Keratinocyte (primary cell): Measurements from ENCODE around the gene GCNT1. TPM values are rescaled to one million over a fixed set of nuclear protein-coding genes. Genes with fewer than 3 reads are reported as not detected.

Experiments used
- DNase-seq: peaks from one replicate; pipeline ENCODE4 v3.0.0-alpha.2; 2011; ENCODE audit warnings: low read depth, missing footprints, low spot score
- FAIRE-seq: peaks from 2 replicates; lab custom pipeline; 2011; peaks lifted over from hg19 to GRCh38; lab: Jason Lieb, UNC
- H2AFZ ChIP-seq: 2 replicates; pipeline ENCODE4 v1.6.0; 2012; ENCODE audit warnings: low read length, control low read depth, inconsistent platforms; ENCODE audit not compliant: control insufficient read depth
- H3K27ac ChIP-seq: 2 replicates; pipeline ENCODE4 v1.5.1; 2011; ENCODE audit warnings: low read length; ENCODE audit not compliant: control insufficient read depth, insufficient read depth
- H3K27me3 ChIP-seq: 3 replicates; pipeline ENCODE4 v1.6.0; 2011; ENCODE audit warnings: low read length; ENCODE audit not compliant: control insufficient read depth, insufficient read depth; ENCODE audit errors: extremely low read depth
- H3K36me3 ChIP-seq, 2 experiments: 2 replicates in 1 of 2; 3 replicates in 1 of 2; pipeline ENCODE4 v1.5.1; 2011; ENCODE audit warnings: low read length in 2 of 2, mild to moderate bottlenecking in 1 of 2; ENCODE audit not compliant: control insufficient read depth in 2 of 2, insufficient read depth in 2 of 2; ENCODE audit errors: extremely low read depth in 1 of 2
- H3K4me1 ChIP-seq: 3 replicates; pipeline ENCODE4 v1.5.1; 2011; ENCODE audit warnings: low read length; ENCODE audit not compliant: control insufficient read depth, insufficient read depth; ENCODE audit errors: extremely low read depth
- H3K4me2 ChIP-seq: 3 replicates; pipeline ENCODE4 v1.6.0; 2011; ENCODE audit warnings: low read depth, low read length; ENCODE audit not compliant: control insufficient read depth, insufficient read depth; ENCODE audit errors: extremely low read depth
- H3K4me3 ChIP-seq, 3 experiments: fragments of 200-600 bp in 1 of 3; sonication (generic) in 1 of 3; 2 replicates in 2 of 3; 3 replicates in 1 of 3; pipeline ENCODE4 v1.5.1; 2011 to 2016; ENCODE audit warnings: low read length in 3 of 3, mild to moderate bottlenecking in 3 of 3, control low read depth in 2 of 3, inconsistent platforms in 1 of 3, low read depth in 1 of 3, mixed read lengths in 1 of 3, mixed run types in 1 of 3, moderate library complexity in 1 of 3; ENCODE audit not compliant: control insufficient read depth in 2 of 3, insufficient read depth in 2 of 3; ENCODE audit errors: extremely low read depth in 1 of 3
- H3K79me2 ChIP-seq: 2 replicates; pipeline ENCODE4 v1.6.0; 2012; ENCODE audit warnings: low read length; ENCODE audit not compliant: control insufficient read depth, insufficient read depth
- H3K9ac ChIP-seq: 3 replicates; pipeline ENCODE4 v1.6.0; 2011; ENCODE audit warnings: low read length; ENCODE audit not compliant: control insufficient read depth, insufficient read depth; ENCODE audit errors: extremely low read depth
- H3K9me1 ChIP-seq: 3 replicates; pipeline ENCODE4 v1.6.0; 2011; ENCODE audit warnings: low read length; ENCODE audit not compliant: control insufficient read depth, insufficient read depth; ENCODE audit errors: extremely low read depth
- H3K9me3 ChIP-seq: 2 replicates; pipeline ENCODE4 v1.5.1; 2012; ENCODE audit warnings: low read depth, low read length; ENCODE audit not compliant: control insufficient read depth
- H4K20me1 ChIP-seq: 3 replicates; pipeline ENCODE4 v1.6.0; 2011; ENCODE audit warnings: low read length; ENCODE audit not compliant: control insufficient read depth, insufficient read depth; ENCODE audit errors: extremely low read depth
- EZH2 ChIP-seq: IDR thresholded peaks from one replicate; pipeline ENCODE4 v1.6.1; 2012; ENCODE audit warnings: inconsistent platforms, mild to moderate bottlenecking, low read length, moderate library complexity
- dilution Hi-C: fragments of 300-500 bp; cut with MboI; formaldehyde crosslinking; loops from one replicate; pipeline ENCODE4 v1.7.0; 2020; ENCODE audit warnings: low sequenced_read_pairs; ENCODE audit not compliant: extremely low pct_ligation_motif_present
- polyA plus RNA-seq, 5 experiments: library from polyadenylated mRNA; depleted of rRNA in 3 of 5; stranded (reverse) in 3 of 5; stranded (forward) in 1 of 5; unstranded in 1 of 5; fragments of >200 nt; gene quantifications; 1 replicate in 1 of 5; 2 replicates in 3 of 5; 3 replicates in 1 of 5; pipeline versions ENCODE4 v1.2.1 to v1.2.3, GENCODE V29; 2011 to 2012; ENCODE audit warnings: missing spikeins in 2 of 5, low read depth in 1 of 5, low replicate concordance in 1 of 5
- TF ChIP-seq, protein P1 (sequence below), 3 experiments: IDR thresholded peaks in 1 of 3; conservative IDR thresholded peaks in 1 of 3; optimal IDR thresholded peaks in 1 of 3; 2 replicates in 2 of 3; 3 replicates in 1 of 3; pipeline versions ENCODE3 to v1.5.1; 2011; ENCODE audit warnings: low read length in 3 of 3, mild to moderate bottlenecking in 3 of 3, moderate library complexity in 2 of 3, control low read depth in 1 of 3, inconsistent platforms in 1 of 3; ENCODE audit not compliant: insufficient read depth in 2 of 3; ENCODE audit errors: extremely low read depth in 1 of 3

GCNT1 gene
- polyA plus RNA-seq, 1 donor (not counting 4 experiments of a cell fraction or from before 2014, with no cell fraction given): 7.5 TPM

DNA sequence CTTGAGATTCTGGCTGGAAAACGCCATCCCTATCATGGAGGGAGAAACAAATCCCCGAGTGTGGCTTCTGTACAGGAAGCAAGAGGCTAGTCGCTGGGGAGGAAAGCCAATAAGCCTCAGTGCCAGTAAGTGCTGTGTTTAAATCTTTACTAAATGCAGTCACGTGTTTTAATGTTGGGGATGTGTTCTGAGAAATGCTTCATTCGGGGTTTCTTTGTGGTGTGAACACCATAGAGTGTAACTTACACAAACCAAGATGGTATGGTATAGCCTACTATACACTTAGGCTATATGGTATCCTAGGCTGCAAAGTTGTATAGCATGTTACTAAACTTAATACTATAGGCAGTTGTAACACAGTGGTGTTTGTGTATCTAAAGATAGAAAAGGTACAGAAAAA is 94.7 kb downstream of the GCNT1 start:
- no peaks in the 10 kb centered on the region for H4K20me1 ChIP-seq
- H3K4me2 ChIP-seq: no peak overlapping the region
- no peaks in the 10 kb centered on the region for H3K9me1 ChIP-seq
- no peak overlapping the region for H3K27ac ChIP-seq
- H3K4me3 ChIP-seq: no peak overlapping the region
- dilution Hi-C loops: no loop called here
- H3K27me3 ChIP-seq: no peaks in the 10 kb centered on the region
- FAIRE-seq: no peak
- H3K4me1 ChIP-seq: no peaks in the 10 kb centered on the region
- no peaks in the 10 kb centered on the region for H3K36me3 ChIP-seq
- no peak overlapping the region for H2AFZ ChIP-seq
- no peak overlapping the region for H3K9ac ChIP-seq
- TF ChIP-seq EZH2: no peak
- TF ChIP-seq, protein P1, sequence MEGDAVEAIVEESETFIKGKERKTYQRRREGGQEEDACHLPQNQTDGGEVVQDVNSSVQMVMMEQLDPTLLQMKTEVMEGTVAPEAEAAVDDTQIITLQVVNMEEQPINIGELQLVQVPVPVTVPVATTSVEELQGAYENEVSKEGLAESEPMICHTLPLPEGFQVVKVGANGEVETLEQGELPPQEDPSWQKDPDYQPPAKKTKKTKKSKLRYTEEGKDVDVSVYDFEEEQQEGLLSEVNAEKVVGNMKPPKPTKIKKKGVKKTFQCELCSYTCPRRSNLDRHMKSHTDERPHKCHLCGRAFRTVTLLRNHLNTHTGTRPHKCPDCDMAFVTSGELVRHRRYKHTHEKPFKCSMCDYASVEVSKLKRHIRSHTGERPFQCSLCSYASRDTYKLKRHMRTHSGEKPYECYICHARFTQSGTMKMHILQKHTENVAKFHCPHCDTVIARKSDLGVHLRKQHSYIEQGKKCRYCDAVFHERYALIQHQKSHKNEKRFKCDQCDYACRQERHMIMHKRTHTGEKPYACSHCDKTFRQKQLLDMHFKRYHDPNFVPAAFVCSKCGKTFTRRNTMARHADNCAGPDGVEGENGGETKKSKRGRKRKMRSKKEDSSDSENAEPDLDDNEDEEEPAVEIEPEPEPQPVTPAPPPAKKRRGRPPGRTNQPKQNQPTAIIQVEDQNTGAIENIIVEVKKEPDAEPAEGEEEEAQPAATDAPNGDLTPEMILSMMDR (optimal IDR thresholded peaks at IDR 0.05 in 1 of 3, IDR thresholded peaks at IDR 0.05 in 1 of 3, conservative IDR thresholded peaks at IDR 0.05 in 1 of 3; ENCODE audit: extremely low read depth in 1 of 3, insufficient read depth in 2 of 3, low read length in 3 of 3): no peak
- no peaks in the 10 kb centered on the region for H3K79me2 ChIP-seq
- no peak for DNase-seq
- no peaks in the 10 kb centered on the region for H3K9me3 ChIP-seq

Other genes starting within 250 kb of the GCNT1 start
- 13.5 to 30.1 TPM (median 16.4 TPM) in 3 replicates for gene RFK, start 64.8 kb upstream of the GCNT1 start, polyA plus RNA-seq